GM12878 (cell line): ENCODE data around the gene TUB. TPM values are rescaled to one million over a fixed set of nuclear protein-coding genes. Genes with fewer than 3 reads are reported as not detected.

Experiments used
- ATAC-seq: fragments of 200-7000 bp; cut with Tn5 transposase; 3 replicates; pipeline ENCODE4 v1.9.1; 2020; ENCODE audit warnings: mild to moderate bottlenecking, moderate library complexity
- BruUV-seq: library from RNA; stranded (reverse); fragments of 400-500 nt; replicated peaks from 2 replicates; lab custom pipeline; 2021; lab: Mats Ljungman, UMichigan
- CTCF ChIA-PET: fragments of 300-600 bp; sonication (Branson Sonifier 250); formaldehyde crosslinking; extraction: SDS; loops from one replicate; lab custom pipeline; 2021; ENCODE audit warnings: inconsistent platforms; lab: Yijun Ruan, JAX
- POLR2A ChIA-PET: fragments of 350-600 bp; formaldehyde crosslinking; extraction: SDS; loops from one replicate; lab custom pipeline; 2021; ENCODE audit warnings: inconsistent platforms; lab: Charles Lee
- RAD21 ChIA-PET: fragments of 300-600 bp; sonication (Branson Sonifier 250); formaldehyde crosslinking; loops from one replicate; lab custom pipeline; 2023; ENCODE audit warnings: antibody characterized with exemption; ENCODE audit not compliant: unreplicated experiment; lab: Charles Lee
- SMC1A ChIA-PET: fragments of 300-600 bp; sonication (Branson Sonifier 250); formaldehyde crosslinking; loops from one replicate; lab custom pipeline; 2023; ENCODE audit not compliant: unreplicated experiment, uncharacterized antibody; lab: Charles Lee
- DNase-seq: peaks from one replicate; pipeline ENCODE4 v3.0.0-alpha.2; 2011; ENCODE audit warnings: low read depth, low spot score
- FAIRE-seq: peaks from 3 replicates; lab custom pipeline; 2011; peaks lifted over from hg19 to GRCh38; lab: Jason Lieb, UNC
- H2AFZ ChIP-seq: 2 replicates; pipeline ENCODE4 v1.6.0; 2011; ENCODE audit warnings: low read depth, low read length, control low read depth; ENCODE audit not compliant: control insufficient read depth
- H3K27ac ChIP-seq: 2 replicates; pipeline ENCODE4 v1.5.1; 2011; ENCODE audit warnings: control low read depth; ENCODE audit not compliant: control insufficient read depth, insufficient read depth
- H3K27me3 ChIP-seq, 2 experiments: replicated peaks in 1 of 2; 2 replicates each; pipeline versions ENCODE4 v1.6.0 to v1.6.1; 2011; ENCODE audit warnings: low read length in 1 of 2; ENCODE audit not compliant: control insufficient read depth in 2 of 2, insufficient read depth in 2 of 2
- H3K36me3 ChIP-seq, 2 experiments: 2 replicates each; pipeline ENCODE4 v1.5.1; 2011; ENCODE audit warnings: low read length in 1 of 2; ENCODE audit not compliant: control insufficient read depth in 2 of 2, insufficient read depth in 2 of 2
- H3K4me1 ChIP-seq: 2 replicates; pipeline ENCODE4 v1.6.1; 2011; ENCODE audit warnings: mild to moderate bottlenecking, low read length, moderate library complexity, mixed read lengths; ENCODE audit not compliant: control insufficient read depth, insufficient read depth
- H3K4me2 ChIP-seq: 2 replicates; pipeline ENCODE4 v1.6.0; 2011; ENCODE audit warnings: control low read depth; ENCODE audit not compliant: control insufficient read depth, insufficient read depth
- H3K4me3 ChIP-seq: fragments of 200-600 bp; sonication (generic); 2 replicates; pipeline ENCODE4 v1.5.1; 2016
- H3K79me2 ChIP-seq: 2 replicates; pipeline ENCODE4 v1.6.0; 2011; ENCODE audit warnings: low read length; ENCODE audit not compliant: control insufficient read depth, insufficient read depth
- H3K9ac ChIP-seq: 2 replicates; pipeline ENCODE4 v1.8.0; 2011; ENCODE audit warnings: low read length, control low read depth, mixed read lengths; ENCODE audit not compliant: control insufficient read depth, insufficient read depth
- H3K9me3 ChIP-seq: replicated peaks from 3 replicates; pipeline ENCODE4 v1.5.1; 2011; ENCODE audit warnings: mild to moderate bottlenecking, low read length; ENCODE audit not compliant: control insufficient read depth, insufficient read depth
- H4K20me1 ChIP-seq: 2 replicates; pipeline ENCODE4 v1.6.0; 2011; ENCODE audit not compliant: control insufficient read depth, insufficient read depth
- ATF7 ChIP-seq: fragments of 450-650 bp; IDR thresholded peaks from 2 replicates; pipeline ENCODE4 v1.6.1; 2016; ENCODE audit warnings: low read depth, mild to moderate bottlenecking
- CEBPB ChIP-seq, 2 experiments: fragments of 150-350 bp in 1 of 2; IDR thresholded peaks; 2 replicates each; pipeline ENCODE4 v1.6.1; 2012 to 2014; ENCODE audit warnings: low read depth in 2 of 2, low read length in 2 of 2, borderline replicate concordance in 1 of 2, inconsistent platforms in 1 of 2
- NR2C1 ChIP-seq: fragments of 450-650 bp; IDR thresholded peaks from 2 replicates; pipeline ENCODE4 v1.6.1; 2017; ENCODE audit warnings: antibody characterized with exemption, mild to moderate bottlenecking, moderate library complexity
- NR2F1 ChIP-seq: fragments of 450-650 bp; conservative IDR thresholded peaks from 2 replicates; pipeline ENCODE4 v1.6.1; 2017; ENCODE audit warnings: mild to moderate bottlenecking
- PRDM15 ChIP-seq: fragments of 450-650 bp; formaldehyde crosslinking; IDR thresholded peaks from 2 replicates; pipeline ENCODE4 v1.4.0; 2020; ENCODE audit warnings: mild to moderate bottlenecking, moderate library complexity
- SPI1 ChIP-seq: IDR thresholded peaks from 2 replicates; pipeline ENCODE4 v1.6.1; 2011; ENCODE audit warnings: low read depth, mild to moderate bottlenecking, low read length, moderate library complexity, borderline replicate concordance; ENCODE audit not compliant: insufficient read depth
- USF1 ChIP-seq: IDR thresholded peaks from 2 replicates; pipeline ENCODE4 v1.6.1; 2011; ENCODE audit warnings: borderline replicate concordance, low read depth, mild to moderate bottlenecking, moderate library complexity, mixed read lengths, low read length; ENCODE audit not compliant: insufficient read depth; ENCODE audit errors: extremely low read length
- YBX1 ChIP-seq: fragments of 450-650 bp; IDR thresholded peaks from 2 replicates; pipeline ENCODE4 v1.6.1; 2016; ENCODE audit warnings: antibody characterized with exemption
- ZNF217 ChIP-seq: fragments of 450-650 bp; IDR thresholded peaks from 2 replicates; pipeline ENCODE4 v1.6.1; 2017; ENCODE audit warnings: antibody characterized with exemption, mild to moderate bottlenecking
- ZNF274 ChIP-seq: IDR thresholded peaks from one replicate; pipeline ENCODE4 v1.8.0; 2011; ENCODE audit not compliant: insufficient read length, insufficient read depth
- WGBS: methylation state at CpG from one replicate; pipeline ENCODE4 v1.1.6; 2016; ENCODE audit warnings: low lambda C conversion rate; ENCODE audit not compliant: insufficient replicate concordance, insufficient coverage; ENCODE audit errors: missing lambda C conversion rate; 5-methylcytosine and 5-hydroxymethylcytosine counted together
- in situ Hi-C: fragments of 300-500 bp; cut with MboI; formaldehyde crosslinking; loops from 9 replicates; pipeline ENCODE4 v1.14.3; 2018; ENCODE audit warnings: mixed read lengths
- intact Hi-C: fragments of 100-400 bp; cut with micrococcal nuclease; formaldehyde crosslinking; loops from one replicate; pipeline ENCODE4 v1.14.2; 2022; ENCODE audit not compliant: unreplicated experiment
- polyA plus RNA-seq, 11 experiments: library from polyadenylated mRNA; depleted of rRNA in 4 of 11; unstranded in 6 of 11; stranded (reverse) in 5 of 11; fragments of >200 nt; fragmentation: Nextera tagmentation in 4 of 11; fragmentation: Illumina TruSeq in 1 of 11; extraction: Ambion mirVana in 4 of 11; extraction: Trizol in 1 of 11; gene quantifications; 1 replicate in 1 of 11; 2 replicates in 10 of 11; pipeline versions ENCODE4 v1.2.1 to v1.2.3, GENCODE V29; 2011 to 2016; ENCODE audit warnings: inconsistent platforms in 2 of 11, missing spikeins in 2 of 11, low read depth in 1 of 11
- total RNA-seq, 4 experiments: library from RNA; depleted of rRNA in 3 of 4; stranded (reverse); fragments of >200 nt in 3 of 4; fragmentation: Illumina TruSeq in 1 of 4; extraction: Trizol in 1 of 4; gene quantifications; 2 replicates each; pipeline versions ENCODE4 v1.2.1 to v1.2.3, GENCODE V29; 2013 to 2021
- TF ChIP-seq, protein P1 (sequence below): fragments of 450-650 bp; formaldehyde crosslinking; IDR thresholded peaks from 2 replicates; pipeline ENCODE4 v1.5.0; 2022; ENCODE audit warnings: mild to moderate bottlenecking, missing genetic modification characterization

The TUB gene
- total and polyA plus RNA-seq, 10 of the 15 experiments (the other 5 are each of a cell fraction or from before 2014, with no cell fraction given), result 0.01 to 0.06 (median 0.03) TPM; not detected in 6

DNA sequence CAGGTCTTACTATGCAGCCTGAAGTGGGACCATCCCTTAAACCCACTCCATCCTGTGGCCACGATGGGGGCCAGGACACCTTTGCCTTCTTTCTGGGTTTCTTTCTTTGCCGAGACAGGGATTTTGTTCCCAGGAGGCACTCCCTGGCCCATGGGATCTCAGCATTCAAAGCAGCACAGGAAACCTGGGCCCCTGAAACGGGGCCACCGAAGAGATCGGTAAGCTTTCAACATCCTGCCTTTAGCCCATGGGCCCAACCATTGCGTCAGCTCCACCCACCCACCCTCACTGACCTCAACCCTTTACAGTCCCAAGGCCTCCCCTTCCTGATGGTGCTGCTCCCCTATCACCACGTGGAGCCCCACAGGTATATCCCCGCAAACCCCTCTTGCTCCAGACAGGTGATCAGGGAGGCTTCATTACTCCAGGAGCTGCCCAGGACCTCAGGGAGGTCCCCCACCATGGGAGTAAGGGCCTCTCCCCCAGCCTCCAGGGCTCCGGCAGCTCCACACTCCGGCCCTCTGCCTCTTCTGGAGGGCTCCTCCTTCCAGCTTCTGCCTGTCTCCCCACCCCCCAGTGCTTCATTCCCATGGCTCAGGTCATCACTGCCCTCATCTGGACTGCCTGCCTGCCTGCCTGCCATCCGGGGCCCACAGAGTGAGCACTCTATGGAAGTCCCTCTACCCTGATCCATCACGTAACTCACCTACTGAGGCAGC is 42.0 kb upstream of the TUB start (continued):
- TF ChIP-seq, protein P1, sequence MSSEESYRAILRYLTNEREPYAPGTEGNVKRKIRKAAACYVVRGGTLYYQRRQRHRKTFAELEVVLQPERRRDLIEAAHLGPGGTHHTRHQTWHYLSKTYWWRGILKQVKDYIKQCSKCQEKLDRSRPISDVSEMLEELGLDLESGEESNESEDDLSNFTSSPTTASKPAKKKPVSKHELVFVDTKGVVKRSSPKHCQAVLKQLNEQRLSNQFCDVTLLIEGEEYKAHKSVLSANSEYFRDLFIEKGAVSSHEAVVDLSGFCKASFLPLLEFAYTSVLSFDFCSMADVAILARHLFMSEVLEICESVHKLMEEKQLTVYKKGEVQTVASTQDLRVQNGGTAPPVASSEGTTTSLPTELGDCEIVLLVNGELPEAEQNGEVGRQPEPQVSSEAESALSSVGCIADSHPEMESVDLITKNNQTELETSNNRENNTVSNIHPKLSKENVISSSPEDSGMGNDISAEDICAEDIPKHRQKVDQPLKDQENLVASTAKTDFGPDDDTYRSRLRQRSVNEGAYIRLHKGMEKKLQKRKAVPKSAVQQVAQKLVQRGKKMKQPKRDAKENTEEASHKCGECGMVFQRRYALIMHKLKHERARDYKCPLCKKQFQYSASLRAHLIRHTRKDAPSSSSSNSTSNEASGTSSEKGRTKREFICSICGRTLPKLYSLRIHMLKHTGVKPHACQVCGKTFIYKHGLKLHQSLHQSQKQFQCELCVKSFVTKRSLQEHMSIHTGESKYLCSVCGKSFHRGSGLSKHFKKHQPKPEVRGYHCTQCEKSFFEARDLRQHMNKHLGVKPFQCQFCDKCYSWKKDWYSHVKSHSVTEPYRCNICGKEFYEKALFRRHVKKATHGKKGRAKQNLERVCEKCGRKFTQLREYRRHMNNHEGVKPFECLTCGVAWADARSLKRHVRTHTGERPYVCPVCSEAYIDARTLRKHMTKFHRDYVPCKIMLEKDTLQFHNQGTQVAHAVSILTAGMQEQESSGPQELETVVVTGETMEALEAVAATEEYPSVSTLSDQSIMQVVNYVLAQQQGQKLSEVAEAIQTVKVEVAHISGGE (CRISPR knock-in tag), result no peak

DNA sequence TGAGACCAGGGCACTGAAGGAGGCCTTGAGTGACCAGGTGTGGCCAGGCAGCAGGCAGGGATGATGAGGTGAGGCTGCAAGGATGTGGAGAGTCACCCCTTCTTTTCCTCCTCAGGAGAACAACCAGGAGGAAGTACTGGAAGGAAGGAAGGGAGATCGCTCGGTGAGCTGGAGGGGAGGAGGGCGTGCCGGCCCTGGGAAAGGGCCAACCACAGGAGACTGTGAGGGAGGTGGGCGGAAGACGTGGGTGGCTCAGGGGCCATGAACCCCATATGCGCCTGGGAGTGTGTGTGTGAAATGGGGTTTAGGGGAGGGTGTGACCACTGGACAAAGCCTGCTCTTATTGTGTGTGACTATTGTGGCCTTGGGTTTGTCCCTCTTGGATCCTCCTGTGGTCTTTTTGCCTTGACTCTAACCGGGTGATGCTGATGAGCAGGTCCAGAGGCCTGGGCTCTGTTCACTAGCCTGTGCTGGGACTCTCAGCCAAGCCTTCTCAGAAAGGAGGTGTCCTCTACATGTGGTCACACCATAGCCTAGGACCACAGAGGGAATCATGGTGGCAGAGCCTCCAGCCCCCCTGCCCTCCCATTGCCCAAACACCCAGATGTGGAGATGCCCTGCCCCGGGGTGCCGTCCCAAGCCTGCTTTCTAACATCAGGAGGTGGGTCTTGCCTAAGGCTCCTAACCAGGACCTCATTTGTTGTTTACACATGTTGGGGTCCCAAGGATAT is 41.3 kb upstream of the TUB start:
- no TSS peak for BruUV-seq
- TF ChIP-seq CEBPB (IDR thresholded peaks at IDR 0.05; ENCODE audit: borderline replicate concordance in 1 of 2, low read depth in 2 of 2, low read length in 2 of 2) (no peak), NR2F1 (no peak), YBX1 (no peak), USF1 (no peak), PRDM15 (CRISPR knock-in tag) (no peak), ATF7 (no peak), NR2C1 (no peak), ZNF217 (no peak), SPI1 (no peak), ZNF274 (no peak)

More for the DNA sequence above, 41.3 kb upstream of the TUB start:
- Histone ChIP-seq H3K4me1 (no peaks in the 10 kb centered on the region), H3K4me3 (no peak overlapping the region), H3K9ac (no peak overlapping the region), H3K27ac (no peak overlapping the region), H2AFZ (no peak overlapping the region), H3K79me2 (no peaks in the 10 kb centered on the region), H3K4me2 (no peak overlapping the region), H3K27me3 (no peaks in the 10 kb centered on the region; a peak in 2 of 4 replicates), H4K20me1 (no peaks in the 10 kb centered on the region), H3K36me3 (no peaks in the 10 kb centered on the region), H3K9me3 (no peaks in the 10 kb centered on the region)
- WGBS, result 45% methylated on average over 8 of the region's 10 CpGs
- in situ Hi-C loops, result no loop called here
- CTCF ChIA-PET, result interaction anchor here (1.2 kb wide), 1 partner anchor 60 kb away, joined by 5 read pairs; no protein-coding TSS in a partner anchor
- SMC1A ChIA-PET, result interaction anchor here (1.0 kb wide), 1 partner anchor 60 kb away, joined by 3 read pairs; no protein-coding TSS in a partner anchor
- DNase-seq, result no peak
- FAIRE-seq, result no peak
- POLR2A ChIA-PET, result no interaction called here
- intact Hi-C loops, result loop anchor here (10.0 kb wide), 1 partner anchor 165 kb away; no protein-coding TSS in a partner anchor
- RAD21 ChIA-PET, result no interaction called here
- no peak for ATAC-seq
